Measurements from ENCODE around the gene XPO6.

The XPO6 gene

GRCh38 chr16:28089205-28089991, 122.4 kb downstream of the XPO6 start:
- no peak for DNase-seq (ENCODE audit: low spot score)

GRCh38 chr16:28087675-28088300, 124.0 kb downstream of the XPO6 start:
- DNase-seq (ENCODE audit: low spot score), result no peak

GRCh38 chr16:28087140-28087660, 124.6 kb downstream of the XPO6 start:
- DNase-seq (ENCODE audit: low spot score), result no peak

GRCh38 chr16:28086186-28087139, 125.3 kb downstream of the XPO6 start:
- no peak for DNase-seq (ENCODE audit: low spot score)

- DNase-seq (ENCODE audit: low spot score), result no peak
Observed at GRCh38 chr16:28085389-28086171, 126.2 kb downstream of the XPO6 start.

GRCh38 chr16:28084209-28084608, 127.6 kb downstream of the XPO6 start:
- no peak for DNase-seq (ENCODE audit: low spot score)

- DNase-seq (ENCODE audit: low spot score), result no peak
Observed at GRCh38 chr16:28082624-28083023, 129.1 kb downstream of the XPO6 start.

GRCh38 chr16:28081391-28081968, 130.3 kb downstream of the XPO6 start:
- DNase-seq (ENCODE audit: low spot score), result no peak

GRCh38 chr16:28078261-28078660, 133.5 kb downstream of the XPO6 start:
- no peak for DNase-seq (ENCODE audit: low spot score)

GRCh38 chr16:28073836-28074235, 137.9 kb downstream of the XPO6 start:
- no peak for DNase-seq (ENCODE audit: low spot score)

GRCh38 chr16:28072087-28072486, 139.7 kb downstream of the XPO6 start:
- DNase-seq (ENCODE audit: low spot score), result no peak

GRCh38 chr16:28069971-28070794, 141.6 kb downstream of the XPO6 start:
- DNase-seq (ENCODE audit: low spot score), result no peak

- DNase-seq (ENCODE audit: low spot score), result no peak
Observed at GRCh38 chr16:28068976-28069375, 142.8 kb downstream of the XPO6 start.

- DNase-seq (ENCODE audit: low spot score), result no peak
Observed at GRCh38 chr16:28067604-28068379, 144.0 kb downstream of the XPO6 start.

- DNase-seq (ENCODE audit: low spot score), result no peak
Observed at GRCh38 chr16:28064706-28065249, 147.0 kb downstream of the XPO6 start.

GRCh38 chr16:28064150-28064549, 147.6 kb downstream of the XPO6 start:
- DNase-seq (ENCODE audit: low spot score), result no peak

- no peak for DNase-seq (ENCODE audit: low spot score)
Observed at GRCh38 chr16:28063591-28064061, 148.1 kb downstream of the XPO6 start, which contains the start of gene GSG1L. TSS of gene GSG1L (minus strand) at chr16:28063714. CDS start at chr16:28063424, 290 bp downstream.

GRCh38 chr16:28062847-28063521, 148.8 kb downstream of the XPO6 start:
- DNase-seq (ENCODE audit: low spot score), result no peak

Data from pons (tissue), 1 donor.